ENCODE measurements around the gene TEX54.

Gene TEX54

GRCh38 chr11:62853279-62853965, 20.8 kb upstream of the TEX54 start:
- peak overlapping the region; percentile 96 for H3K27ac ChIP-seq

DNA sequence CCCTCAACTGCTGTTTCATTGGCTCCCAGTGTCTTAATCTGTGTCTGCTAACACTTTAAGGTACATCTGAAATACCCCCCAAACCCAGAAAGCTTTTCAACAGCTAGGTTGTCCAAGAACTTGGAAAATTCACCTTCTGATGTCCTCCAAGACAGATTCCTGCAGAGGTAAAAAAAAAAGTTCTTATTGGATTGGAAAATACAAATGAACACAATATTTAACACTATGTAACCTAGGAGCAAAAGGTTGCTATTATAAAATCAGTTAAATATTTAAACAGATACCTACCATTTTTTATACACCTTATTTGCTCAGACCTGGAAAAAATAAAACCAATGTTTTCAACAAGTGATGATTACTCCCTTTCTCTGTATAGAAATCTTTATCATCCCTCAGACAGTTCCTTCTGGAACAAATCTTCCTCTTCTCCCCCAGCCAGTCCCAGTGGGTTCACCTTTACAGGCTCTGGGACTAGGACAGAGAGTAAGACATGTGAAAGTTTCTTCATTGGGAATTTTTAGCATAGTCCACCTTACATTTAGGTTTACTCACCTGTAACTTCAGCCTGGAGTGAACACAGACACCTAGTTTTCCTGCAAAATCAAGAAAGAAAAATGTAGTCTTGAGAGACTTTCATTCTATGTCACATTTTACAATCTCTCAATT, 20.0 kb upstream of the TEX54 start:
- H3K9ac ChIP-seq: peak overlapping the region; percentile 99; the same call in 1 of the 2 replicates
- H3K36me3 ChIP-seq (ENCODE audit: insufficient read depth): peaks cover 28% of the 10 kb centered on the region

More at GRCh38 chr11:62853279-62853965, 20.8 kb upstream of the TEX54 start:
- Histone ChIP-seq H3K9ac (peak overlapping the region; percentile 99), H3K79me2 (ENCODE audit: insufficient read depth, low read depth) (peaks cover 60% of the 10 kb centered on the region), H3K4me1 (ENCODE audit: low read depth, poor library complexity, severe bottlenecking) (peaks cover 63% of the 10 kb centered on the region), H3K4me3 (IDR thresholded peaks at IDR 0.05; ENCODE audit: insufficient read depth, low read depth, low read length) (no peak overlapping the region), H3K27me3 (ENCODE audit: insufficient read depth, low read depth) (no peaks in the 10 kb centered on the region), H3K36me3 (ENCODE audit: insufficient read depth) (peaks cover 28% of the 10 kb centered on the region), H4K20me1 (ENCODE audit: insufficient read depth) (peaks cover 27% of the 10 kb centered on the region), H2AFZ (ENCODE audit: low read depth) (no peak overlapping the region), H3K4me2 (peak overlapping the region; percentile 89)
- no peak for TF ChIP-seq CTCF (conservative IDR thresholded peaks at IDR 0.05; ENCODE audit: low read depth, low read length)

DNA sequence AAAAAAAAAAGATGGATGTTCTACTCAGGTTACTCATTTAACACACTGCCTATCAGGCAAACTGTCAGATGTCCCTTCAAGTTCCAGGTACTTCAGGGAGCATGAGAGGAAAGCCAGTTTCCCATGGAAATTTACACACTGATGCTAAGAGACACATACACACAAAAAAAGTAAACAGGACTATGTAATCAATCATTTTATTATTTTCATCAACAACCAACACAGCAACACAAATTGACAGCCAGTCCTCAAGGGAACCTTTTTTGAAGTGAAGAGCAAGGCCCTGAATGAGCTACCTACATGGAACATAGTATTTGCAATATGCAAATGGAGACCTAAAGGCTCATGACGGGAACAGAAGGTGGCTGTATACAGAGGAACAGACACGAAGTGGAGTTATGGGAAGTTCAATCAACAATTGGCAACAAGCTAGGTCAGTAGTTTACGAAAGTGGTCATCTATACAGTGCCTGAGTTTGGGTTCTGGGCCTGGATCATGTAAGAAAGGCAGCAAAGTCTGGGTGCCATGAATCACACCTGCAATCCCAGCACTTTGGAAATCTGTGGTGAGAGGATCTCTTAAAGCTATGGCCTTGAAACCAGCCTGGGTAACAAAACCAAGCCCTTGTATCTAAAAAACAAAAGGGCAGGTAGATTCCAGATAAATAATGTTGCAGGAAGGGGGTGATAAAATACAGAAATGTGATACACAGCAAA, 19.3 kb upstream of the TEX54 start:
- Histone ChIP-seq H3K27me3 (ENCODE audit: insufficient read depth, low read depth) (no peaks in the 10 kb centered on the region), H3K79me2 (ENCODE audit: insufficient read depth, low read depth) (peaks cover 46% of the 10 kb centered on the region), H3K36me3 (ENCODE audit: insufficient read depth) (peaks cover 28% of the 10 kb centered on the region), H3K27ac (peak overlapping the region; percentile 96; the same call in 1 of the 2 replicates), H4K20me1 (ENCODE audit: insufficient read depth) (peaks cover 27% of the 10 kb centered on the region), H3K4me3 (IDR thresholded peaks at IDR 0.05; ENCODE audit: insufficient read depth, low read depth, low read length) (no peak overlapping the region), H2AFZ (ENCODE audit: low read depth) (no peak overlapping the region), H3K4me1 (ENCODE audit: low read depth, poor library complexity, severe bottlenecking) (peaks cover 49% of the 10 kb centered on the region), H3K4me2 (no peak overlapping the region; the same call in 1 of the 2 replicates), H3K9ac (no peak overlapping the region; the same call in 1 of the 2 replicates)
- TF ChIP-seq CTCF (conservative IDR thresholded peaks at IDR 0.05; ENCODE audit: low read depth, low read length): no peak

More for the DNA sequence above, 20.0 kb upstream of the TEX54 start:
- Histone ChIP-seq H3K79me2 (ENCODE audit: insufficient read depth, low read depth) (peaks cover 52% of the 10 kb centered on the region), H3K27me3 (ENCODE audit: insufficient read depth, low read depth) (no peaks in the 10 kb centered on the region), H2AFZ (ENCODE audit: low read depth) (no peak overlapping the region), H4K20me1 (ENCODE audit: insufficient read depth) (peaks cover 27% of the 10 kb centered on the region), H3K27ac (peak overlapping the region; percentile 96), H3K4me3 (IDR thresholded peaks at IDR 0.05; ENCODE audit: insufficient read depth, low read depth, low read length) (no peak overlapping the region), H3K4me2 (peak overlapping the region; percentile 89), H3K4me1 (ENCODE audit: low read depth, poor library complexity, severe bottlenecking) (peaks cover 55% of the 10 kb centered on the region)
- TF ChIP-seq CTCF (conservative IDR thresholded peaks at IDR 0.05; ENCODE audit: low read depth, low read length): no peak

DNA sequence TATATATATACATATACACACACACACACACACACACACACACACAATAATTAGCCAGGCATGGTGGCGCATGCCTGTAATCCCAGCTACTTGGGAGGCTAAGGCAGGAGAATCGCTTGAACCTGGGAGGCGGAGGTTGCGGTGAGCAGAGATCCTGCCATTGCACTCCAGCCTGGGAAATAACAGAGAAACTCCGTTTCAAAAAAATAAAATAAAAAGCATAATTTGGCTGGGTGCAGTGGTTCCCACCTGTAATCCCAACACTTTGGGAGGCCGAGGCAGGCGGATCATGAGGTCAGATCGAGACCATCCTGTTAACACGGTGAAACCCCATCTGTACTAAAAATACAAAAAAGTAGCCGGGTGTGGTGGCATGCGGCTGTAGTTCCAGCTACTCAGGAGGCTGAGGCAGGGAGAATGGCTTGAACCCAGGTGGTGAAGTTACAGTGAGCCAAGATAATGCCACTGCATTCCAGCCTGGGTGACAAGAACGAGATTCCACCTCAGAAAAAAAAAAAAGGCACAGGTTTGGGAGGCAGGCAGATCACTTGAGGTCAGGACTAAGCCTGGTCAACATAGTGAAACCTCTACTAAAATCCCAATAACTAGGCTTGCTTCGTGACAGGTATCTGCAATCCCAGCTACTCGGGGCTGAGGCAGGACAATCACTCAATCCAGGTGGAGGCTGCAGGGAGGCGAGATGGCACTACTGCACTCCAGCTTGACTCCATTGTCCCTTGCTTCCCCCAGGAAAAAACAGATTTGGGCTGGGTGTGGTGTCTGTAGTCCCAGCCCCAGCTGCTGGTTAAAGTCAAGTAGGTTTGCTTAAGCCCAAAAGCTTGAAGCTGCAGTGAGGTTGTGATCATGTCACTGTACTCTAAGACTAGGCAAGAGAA, 18.5 kb upstream of the TEX54 start:
- TF ChIP-seq CTCF (conservative IDR thresholded peaks at IDR 0.05; ENCODE audit: low read depth, low read length): no peak
- Histone ChIP-seq H3K36me3 (ENCODE audit: insufficient read depth) (peaks cover 28% of the 10 kb centered on the region), H3K9ac (no peak overlapping the region; the same call in 1 of the 2 replicates), H3K4me1 (ENCODE audit: low read depth, poor library complexity, severe bottlenecking) (peaks cover 49% of the 10 kb centered on the region), H4K20me1 (ENCODE audit: insufficient read depth) (peaks cover 27% of the 10 kb centered on the region), H3K4me2 (no peak overlapping the region), H2AFZ (ENCODE audit: low read depth) (no peak overlapping the region), H3K4me3 (IDR thresholded peaks at IDR 0.05; ENCODE audit: insufficient read depth, low read depth, low read length) (no peak overlapping the region), H3K27me3 (ENCODE audit: insufficient read depth, low read depth) (no peaks in the 10 kb centered on the region), H3K27ac (peak overlapping the region; percentile 96; the same call in 1 of the 2 replicates), H3K79me2 (ENCODE audit: insufficient read depth, low read depth) (peaks cover 37% of the 10 kb centered on the region)
